Inflammatory macrophage (primary cell): ENCODE measurements around the gene HSFX3.
"Not testable (repeated sequence)": the region's sequence is repeated elsewhere in the genome, so short reads cannot be mapped to it uniquely, and the experiment has no call there.

Experiments used
- DNase-seq, 2 donors: peaks; one replicate each; pipeline ENCODE4 v3.0.0-alpha.2; 2020 to 2022

The HSFX3 gene

GRCh38 chrX:149516604-149517003, 33.1 kb downstream of the HSFX3 start:
- no peak for DNase-seq

GRCh38 chrX:149515954-149516602, 33.6 kb downstream of the HSFX3 start:
- peak in 1 of 2 donors; percentile 5 for DNase-seq

GRCh38 chrX:149513825-149514428, 35.8 kb downstream of the HSFX3 start:
- peak; percentile 4 to 24 for DNase-seq

DNA sequence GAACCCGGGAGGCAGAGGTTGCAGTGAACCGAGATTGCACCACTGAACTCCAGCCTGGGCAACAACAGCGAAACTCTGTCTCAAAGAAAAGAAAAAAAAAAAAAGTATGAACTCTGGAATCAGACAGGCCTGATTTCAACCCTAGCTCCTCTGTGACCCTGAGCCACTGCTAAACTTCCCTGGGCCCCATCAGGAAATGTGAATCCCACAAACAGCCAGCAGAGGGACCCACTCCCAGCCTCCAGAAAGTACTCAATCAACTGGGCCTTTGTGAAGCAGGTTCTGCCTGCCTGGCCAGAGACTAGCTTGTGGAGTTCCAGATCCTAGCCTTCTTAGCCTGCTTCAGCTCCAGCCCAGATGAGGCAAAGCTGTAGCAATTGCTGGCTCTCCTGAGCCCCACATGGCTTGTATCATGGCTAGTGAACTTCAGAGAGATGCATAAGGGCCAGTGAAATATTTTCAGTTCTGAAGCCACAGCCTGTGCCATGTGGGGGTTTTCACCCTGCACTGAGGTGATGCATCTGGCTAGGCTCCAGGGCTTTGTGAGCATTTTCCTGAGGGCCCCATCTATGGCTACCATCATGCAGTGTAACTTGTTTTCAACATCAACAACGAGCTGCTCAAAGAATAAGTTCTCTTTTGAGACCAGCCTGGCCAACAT, 37.4 kb downstream of the HSFX3 start:
- peak; percentile 56 to 62 for DNase-seq

DNA sequence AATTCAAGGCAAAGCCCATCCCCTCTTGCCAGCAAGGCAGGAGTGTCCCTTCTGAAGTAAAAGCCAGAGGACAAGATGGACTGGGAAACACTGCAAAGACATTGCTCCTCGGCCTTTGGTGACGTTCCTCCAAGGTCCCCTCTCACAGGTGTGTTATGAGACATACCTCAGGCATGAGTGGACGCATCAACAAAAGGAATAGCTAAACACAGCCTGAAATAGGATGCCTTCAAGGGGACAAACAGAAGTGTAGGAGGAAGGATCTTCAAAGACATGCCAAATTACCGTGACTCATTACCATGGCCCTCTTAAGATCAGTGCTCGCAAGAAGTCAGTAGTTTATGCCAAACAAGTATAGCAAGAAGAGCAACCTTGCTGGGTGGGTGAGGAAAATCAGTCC, 38.6 kb downstream of the HSFX3 start:
- DNase-seq = no peak

DNA sequence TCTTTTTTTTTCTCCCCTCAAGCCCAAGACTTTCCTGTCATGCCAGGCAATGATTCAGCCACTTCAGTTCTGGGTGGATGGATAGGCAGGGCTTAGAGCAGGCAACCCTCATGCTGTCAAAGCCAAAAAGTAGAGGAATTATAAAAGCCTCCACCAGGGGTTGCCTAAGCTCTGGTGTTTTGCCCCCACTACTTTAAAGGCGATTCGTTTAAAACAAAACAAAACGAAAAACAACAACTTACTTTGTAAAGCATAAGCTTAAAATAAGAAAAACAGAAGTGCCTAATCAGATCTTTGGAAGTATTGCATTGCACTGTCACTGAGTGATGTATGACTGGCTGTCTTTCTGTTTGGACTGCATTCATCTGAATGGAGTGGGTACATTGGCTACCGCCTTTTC, 39.3 kb downstream of the HSFX3 start:
- DNase-seq = peak; percentile 18 to 28

- DNase-seq = no peak
Measured at GRCh38 chrX:149508467-149508866, 41.3 kb downstream of the HSFX3 start.

- no peak for DNase-seq
Measured at GRCh38 chrX:149506349-149506748, 43.4 kb downstream of the HSFX3 start.

DNA sequence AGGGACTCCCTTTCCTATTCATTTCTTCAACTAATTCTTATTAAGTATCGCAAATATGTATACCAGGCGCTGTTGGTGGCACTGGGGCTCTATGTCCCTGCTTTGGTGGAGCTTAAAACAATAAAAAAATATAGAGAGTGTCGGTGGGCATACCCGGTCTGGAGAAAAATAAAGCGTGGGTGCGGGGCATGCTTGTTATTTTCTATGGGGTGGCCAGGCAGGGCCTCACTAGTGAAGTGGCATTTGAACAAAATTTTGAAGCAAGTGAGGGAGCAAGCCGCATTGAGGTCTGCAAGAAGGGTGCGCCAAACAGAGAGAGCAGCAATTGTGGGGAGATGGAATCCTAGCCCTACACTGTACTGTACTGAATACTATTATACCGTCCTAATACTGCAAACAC, 44.1 kb downstream of the HSFX3 start:
- DNase-seq = no peak

GRCh38 chrX:149504915-149505651, 44.6 kb downstream of the HSFX3 start, which contains the start of gene IDS:
TSS of gene IDS (minus strand) at chrX:149505306. CDS start at chrX:149505137, 169 bp downstream.
- peak; percentile 89 to 91 for DNase-seq

- peak; percentile 32 to 49 for DNase-seq
Measured at GRCh38 chrX:149504226-149504914, 45.4 kb downstream of the HSFX3 start.

GRCh38 chrX:149503446-149503845, 46.3 kb downstream of the HSFX3 start:
- DNase-seq = peak; percentile 55 to 70

- not testable (repeated sequence) for DNase-seq
Measured at GRCh38 chrX:149502923-149503322, 46.8 kb downstream of the HSFX3 start.

DNA sequence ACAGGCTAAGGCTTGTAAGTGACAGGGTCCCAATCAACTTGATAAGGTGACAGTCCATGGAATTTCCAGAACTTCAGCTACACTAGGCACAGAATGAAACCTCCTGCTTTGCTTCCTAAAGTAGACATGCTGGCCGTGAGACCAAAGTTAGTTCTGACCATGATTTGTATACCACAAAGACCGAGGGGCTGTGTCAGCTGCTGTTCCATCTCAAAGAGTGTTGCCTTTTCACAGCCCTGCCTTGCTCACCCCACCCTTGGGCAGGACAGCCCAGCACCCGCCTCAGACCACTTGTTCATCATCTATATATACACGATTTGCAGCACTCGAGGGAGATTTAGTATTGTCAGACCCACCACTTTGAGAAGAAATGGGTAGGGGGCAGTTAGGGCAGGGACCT, 50.0 kb downstream of the HSFX3 start:
- no peak for DNase-seq

GRCh38 chrX:149498767-149499166, 51.0 kb downstream of the HSFX3 start:
- no peak for DNase-seq
